Measurements from ENCODE around the gene EYA2.

DNA sequence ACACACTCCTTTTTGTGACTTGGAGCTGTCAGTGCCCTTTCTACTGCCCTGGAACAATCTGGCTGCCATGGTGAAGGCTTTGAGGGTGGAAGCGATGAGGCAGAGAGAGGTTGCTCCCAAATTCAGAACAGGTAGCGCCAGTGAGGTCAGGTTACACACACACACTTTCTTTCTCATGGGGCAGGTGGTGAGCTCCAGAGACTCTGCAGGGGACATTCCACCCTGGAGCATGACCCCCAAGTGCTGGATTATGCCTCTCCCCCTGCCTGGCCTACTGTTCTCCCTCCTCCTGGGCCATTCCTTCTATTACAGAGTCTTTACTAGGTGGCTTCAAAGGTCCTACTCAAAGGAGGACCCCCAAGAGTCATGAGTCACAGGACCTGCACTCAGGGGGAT is 98.0 kb downstream of the EYA2 start:
- TF ChIP-seq ZFP30 (CRISPR knock-in tag; IDR thresholded peaks at IDR 0.05): no peak
- TF ChIP-seq OSR1 (CRISPR knock-in tag; IDR thresholded peaks at IDR 0.05): no peak
- no peak for TF ChIP-seq ZNF565 (CRISPR knock-in tag; conservative IDR thresholded peaks at IDR 0.05; ENCODE audit: low read depth)
- no peak for TF ChIP-seq PPARA (CRISPR knock-in tag; IDR thresholded peaks at IDR 0.05; ENCODE audit: borderline replicate concordance)
- TF ChIP-seq RARB (CRISPR knock-in tag; IDR thresholded peaks at IDR 0.05): no peak
- no peak for TF ChIP-seq CREB5 (CRISPR knock-in tag; IDR thresholded peaks at IDR 0.05; ENCODE audit: low read depth)

Data from SK-N-SH treated with all-trans-retinoic acid at 6 μM for 48 hours (cell line).